IMR-90 (cell line): Measurements from ENCODE around the gene RELCH. TPM values are rescaled to one million over a fixed set of nuclear protein-coding genes. Genes with fewer than 3 reads are reported as not detected.
A peak's percentile ranks its signal among the peaks of the same experiment; 100 is the strongest.

Source experiments
- ATAC-seq: fragments of 200-7000 bp; cut with Tn5 transposase; 2 replicates; pipeline ENCODE4 v1.9.1; 2020; ENCODE audit warnings: low read depth, mild to moderate bottlenecking, moderate library complexity
- BruUV-seq: library from RNA; stranded (reverse); fragments of 400-500 nt; replicated peaks from 2 replicates; lab custom pipeline; 2021; lab: Mats Ljungman, UMichigan
- CTCF ChIA-PET: fragments of 300-600 bp; formaldehyde crosslinking; extraction: SDS; loops from one replicate; lab custom pipeline; 2021; ENCODE audit warnings: antibody characterized with exemption; lab: Yijun Ruan, JAX
- POLR2A ChIA-PET: fragments of 300-600 bp; sonication (Branson Sonifier 250); formaldehyde crosslinking; loops from one replicate; lab custom pipeline; 2022; ENCODE audit warnings: antibody characterized with exemption; ENCODE audit not compliant: unreplicated experiment; lab: Charles Lee
- DNase-seq: peaks from one replicate; pipeline ENCODE4 v3.0.0; 2013
- H2AFZ ChIP-seq: replicated peaks from 2 replicates; pipeline ENCODE3; 2013; ENCODE audit warnings: low read length, mild to moderate bottlenecking; ENCODE audit not compliant: poor library complexity
- H2AK5ac ChIP-seq: 2 replicates; pipeline ENCODE4 v1.6.1; 2013; ENCODE audit warnings: low read depth, low read length, inconsistent platforms
- H2AK9ac ChIP-seq: replicated peaks from 2 replicates; pipeline ENCODE3; 2013; ENCODE audit warnings: mild to moderate bottlenecking, low read depth, low read length, moderate library complexity; ENCODE audit not compliant: poor library complexity
- H2BK120ac ChIP-seq: 2 replicates; pipeline ENCODE4 v1.6.1; 2013; ENCODE audit warnings: low read depth, low read length, inconsistent platforms
- H2BK15ac ChIP-seq: 3 replicates; pipeline ENCODE4 v1.6.1; 2013; ENCODE audit warnings: low read depth, low read length, inconsistent platforms
- H2BK20ac ChIP-seq: 2 replicates; pipeline ENCODE4 v1.6.1; 2013; ENCODE audit warnings: low read depth, mild to moderate bottlenecking, inconsistent platforms, low read length, moderate library complexity
- H2BK5ac ChIP-seq: 2 replicates; pipeline ENCODE4 v1.6.1; 2013; ENCODE audit warnings: mild to moderate bottlenecking, low read depth, low read length, inconsistent platforms; ENCODE audit not compliant: poor library complexity, severe bottlenecking
- H3K14ac ChIP-seq: replicated peaks from 2 replicates; pipeline ENCODE4 v1.6.1; 2013; ENCODE audit warnings: low read depth, low read length, inconsistent platforms
- H3K18ac ChIP-seq: 2 replicates; pipeline ENCODE4 v1.6.1; 2013; ENCODE audit warnings: low read depth, low read length, control low read depth
- H3K23ac ChIP-seq: 2 replicates; pipeline ENCODE4 v1.6.1; 2013; ENCODE audit warnings: low read depth, low read length, inconsistent platforms
- H3K27ac ChIP-seq: 2 replicates; pipeline ENCODE4 v1.5.1; 2013; ENCODE audit warnings: mild to moderate bottlenecking, control low read depth, low read length; ENCODE audit not compliant: insufficient read depth
- H3K27me3 ChIP-seq: 2 replicates; pipeline ENCODE4 v1.6.1; 2013; ENCODE audit warnings: low read length; ENCODE audit not compliant: control insufficient read depth, insufficient read depth
- H3K36me3 ChIP-seq: 2 replicates; pipeline ENCODE4 v1.6.1; 2013; ENCODE audit warnings: low read length, mixed read lengths; ENCODE audit not compliant: control insufficient read depth, insufficient read depth
- H3K4ac ChIP-seq: 2 replicates; pipeline ENCODE4 v1.6.1; 2013; ENCODE audit warnings: low read depth, low read length, inconsistent platforms
- H3K4me1 ChIP-seq: 2 replicates; pipeline ENCODE4 v1.6.1; 2013; ENCODE audit warnings: low read length, mixed read lengths; ENCODE audit not compliant: control insufficient read depth, insufficient read depth
- H3K4me2 ChIP-seq: 2 replicates; pipeline ENCODE4 v1.6.1; 2013; ENCODE audit warnings: low read depth, mild to moderate bottlenecking, control low read depth, low read length, moderate library complexity
- H3K4me3 ChIP-seq: 2 replicates; pipeline ENCODE4 v1.5.1; 2013; ENCODE audit warnings: low read depth, mild to moderate bottlenecking, control low read depth, low read length, moderate library complexity; ENCODE audit not compliant: insufficient read depth
- H3K56ac ChIP-seq: 2 replicates; pipeline ENCODE4 v1.6.1; 2013; ENCODE audit warnings: low read length, inconsistent platforms; ENCODE audit not compliant: insufficient read depth; ENCODE audit errors: extremely low read depth
- H3K79me1 ChIP-seq, 2 experiments: 2 replicates each; pipeline ENCODE4 v1.6.1; 2013; ENCODE audit warnings: low read length in 2 of 2, inconsistent platforms in 1 of 2, low read depth in 1 of 2
- H3K9ac ChIP-seq: 2 replicates; pipeline ENCODE4 v1.6.1; 2013; ENCODE audit warnings: low read depth, low read length, control low read depth
- H3K9me1 ChIP-seq: 2 replicates; pipeline ENCODE4 v1.6.1; 2013; ENCODE audit warnings: low read length, inconsistent platforms; ENCODE audit not compliant: insufficient read depth
- H3K9me3 ChIP-seq: 2 replicates; pipeline ENCODE4 v1.6.1; 2013; ENCODE audit warnings: low read length; ENCODE audit not compliant: control insufficient read depth, insufficient read depth
- H4K20me1 ChIP-seq: 2 replicates; pipeline ENCODE4 v1.6.1; 2013; ENCODE audit warnings: low read length, inconsistent platforms; ENCODE audit not compliant: insufficient read depth
- H4K5ac ChIP-seq: 2 replicates; pipeline ENCODE4 v1.6.1; 2013; ENCODE audit warnings: mild to moderate bottlenecking, low read depth, low read length, control low read depth
- H4K8ac ChIP-seq, 2 experiments: 2 replicates each; pipeline ENCODE4 v1.6.1; 2013; ENCODE audit warnings: low read depth in 2 of 2, low read length in 2 of 2, control low read depth in 1 of 2, inconsistent platforms in 1 of 2
- H4K91ac ChIP-seq: 2 replicates; pipeline ENCODE4 v1.6.1; 2013; ENCODE audit warnings: low read depth, low read length, inconsistent platforms; ENCODE audit not compliant: insufficient read depth
- BHLHE40 ChIP-seq: fragments of 150-350 bp; IDR thresholded peaks from 2 replicates; pipeline ENCODE4 v1.6.1; 2016; ENCODE audit warnings: mild to moderate bottlenecking, low read depth, low read length
- whole genome bisulfite sequencing, 2 experiments: methylation state at CpG; one replicate each; pipeline versions ENCODE4 v1.1.5 to v1.1.7; 2013; ENCODE audit warnings: missing lambda C conversion rate in 2 of 2; ENCODE audit not compliant: insufficient read length in 1 of 2; ENCODE audit errors: extremely low coverage in 2 of 2; 5-methylcytosine and 5-hydroxymethylcytosine counted together
- dilution Hi-C: fragments of 300-500 bp; cut with HindIII; formaldehyde crosslinking; loops from one replicate; pipeline ENCODE4 v1.14.3; 2018; ENCODE audit warnings: low sequenced_read_pairs; ENCODE audit not compliant: unreplicated experiment
- in situ Hi-C: fragments of 300-500 bp; cut with MboI; formaldehyde crosslinking; loops from 3 replicates; pipeline ENCODE4 v1.14.3; 2019; ENCODE audit warnings: low sequenced_read_pairs, inconsistent platforms, mixed read lengths
- intact Hi-C: fragments of 100-400 bp; cut with micrococcal nuclease; formaldehyde crosslinking; loops from 2 replicates; pipeline ENCODE4 v1.10.0; 2022
- polyA plus RNA-seq, 3 experiments: library from polyadenylated mRNA; depleted of rRNA; stranded (reverse); fragments of >200 nt; gene quantifications; 2 replicates each; pipeline ENCODE4 v1.2.3, GENCODE V29; 2012; ENCODE audit warnings: low replicate concordance in 1 of 3
- total RNA-seq: library from RNA; depleted of rRNA; stranded (reverse); fragments of >200 nt; gene quantifications from 2 replicates; pipeline ENCODE4 v1.2.3, GENCODE V29; 2012

Gene RELCH
- total and polyA plus RNA-seq, 2 of the 4 experiments (the other 2 are of a cell fraction): 14.4 to 52.5 TPM

- 2% methylated on average over 29 of the region's 99 CpGs; no CpG with 5 or more reads in 1 of the 2 experiments for WGBS, 2 experiments
Observed at GRCh38 chr18:62324917-62325805, 138.1 kb downstream of the RELCH start, which contains the start of gene TNFRSF11A. TSS of gene TNFRSF11A (plus strand) at chr18:62325310. CDS start at chr18:62325353, 43 bp downstream.

More at GRCh38 chr18:62324917-62325805, 138.1 kb downstream of the RELCH start, which contains the start of gene TNFRSF11A:
- Histone ChIP-seq H2BK20ac (no peak within 1 kb of the TSS), H3K9ac (no peak within 1 kb of the TSS), H3K4me2 (peak within 1 kb of the TSS; percentile 71), H3K79me1 (no peaks in the 10 kb centered on the region), H3K9me3 (no peaks in the 10 kb centered on the region), H3K4me1 (peaks cover 16% of the 10 kb centered on the region), H4K8ac (no peak within 1 kb of the TSS), H3K23ac (peak within 1 kb of the TSS; percentile 75), H2AK9ac (no peak within 1 kb of the TSS), H2AK5ac (no peak within 1 kb of the TSS), H4K5ac (no peak within 1 kb of the TSS), H3K14ac (no peak within 1 kb of the TSS), H4K20me1 (peaks cover 4% of the 10 kb centered on the region; the same call in 1 of the 2 replicates), H2BK5ac (no peak within 1 kb of the TSS), H3K9me1 (no peaks in the 10 kb centered on the region), H2BK120ac (no peak within 1 kb of the TSS), H4K91ac (no peak within 1 kb of the TSS), H3K36me3 (no peaks in the 10 kb centered on the region), H3K4ac (no peak within 1 kb of the TSS), H3K56ac (no peak within 1 kb of the TSS), H2BK15ac (no peak within 1 kb of the TSS), H3K18ac (no peak within 1 kb of the TSS), H3K27me3 (peaks cover 70% of the 10 kb centered on the region), H3K27ac (no peak within 1 kb of the TSS), H3K4me3 (peak within 1 kb of the TSS; percentile 21; the same call in 1 of the 2 replicates), H2AFZ (peak within 1 kb of the TSS; percentile 51)
- no TSS peak for BruUV-seq
- no peak for TF ChIP-seq BHLHE40
- ChIA-PET POLR2A (no interaction called here), CTCF (no interaction called here)
- ATAC-seq (peak; percentile 22; the same call in 1 of the 2 replicates), DNase-seq (no peak)
- intact Hi-C loops: no loop called here
- in situ Hi-C loops: no loop called here
- dilution Hi-C loops: no loop called here
